Endometrial microvascular endothelial cells (primary cell): ENCODE measurements around the gene PRPF39. TPM values are rescaled to one million over a fixed set of nuclear protein-coding genes. Genes with fewer than 3 reads are reported as not detected.

Experiments used
- in situ Hi-C: cut with HindIII; loops from 2 replicates; pipeline ENCODE4 v1.10.0; 2017; ENCODE audit warnings: low sequenced_read_pairs, low pct_unique_long_range_greater_than_20kb; ENCODE audit errors: inconsistent ontology term
- total RNA-seq: library from RNA; depleted of rRNA; stranded (reverse); fragments of >200 nt; gene quantifications from one replicate; pipeline ENCODE4 v1.2.3, GENCODE V29; 2015; ENCODE audit errors: inconsistent ontology term

Gene PRPF39
- total RNA-seq = 17.4 TPM

- in situ Hi-C loops = no loop called here
These were observed at the start of gene PRPF39 for GRCh38 chr14:45083976-45084722. TSS of gene PRPF39 (plus strand) at chr14:45084116. CDS start at chr14:45095240, 11,124 bp downstream.

- in situ Hi-C loops = no loop called here
These were observed 49.2 kb upstream of the PRPF39 start for GRCh38 chr14:45034730-45035129.

GRCh38 chr14:45038256-45038655 lies 45.7 kb upstream of the PRPF39 start:
- in situ Hi-C loops = no loop called here

GRCh38 chr14:45038865-45039264 lies 45.1 kb upstream of the PRPF39 start:
- in situ Hi-C loops = no loop called here

GRCh38 chr14:45039390-45039789 lies 44.5 kb upstream of the PRPF39 start:
- in situ Hi-C loops = no loop called here

- in situ Hi-C loops = no loop called here
These were observed 42.3 kb upstream of the PRPF39 start for GRCh38 chr14:45041641-45042040.

- in situ Hi-C loops = no loop called here
These were observed 39.3 kb upstream of the PRPF39 start for GRCh38 chr14:45044638-45045037.

- in situ Hi-C loops = no loop called here
These were observed 35.5 kb upstream of the PRPF39 start for GRCh38 chr14:45048385-45048784.

- in situ Hi-C loops = no loop called here
These were observed 32.7 kb upstream of the PRPF39 start for GRCh38 chr14:45051180-45051579.

- in situ Hi-C loops = no loop called here
These were observed 32.0 kb upstream of the PRPF39 start for GRCh38 chr14:45051896-45052295.

GRCh38 chr14:45057349-45057748 lies 26.6 kb upstream of the PRPF39 start:
- in situ Hi-C loops = no loop called here

- in situ Hi-C loops = no loop called here
These were observed 26.0 kb upstream of the PRPF39 start for GRCh38 chr14:45057881-45058364.

GRCh38 chr14:45060551-45060950 lies 23.4 kb upstream of the PRPF39 start:
- in situ Hi-C loops = no loop called here

GRCh38 chr14:45065540-45065939 lies 18.4 kb upstream of the PRPF39 start:
- in situ Hi-C loops = no loop called here

GRCh38 chr14:45065956-45066355 lies 18.0 kb upstream of the PRPF39 start:
- in situ Hi-C loops = no loop called here

GRCh38 chr14:45066667-45067066 lies 17.2 kb upstream of the PRPF39 start:
- in situ Hi-C loops = no loop called here

GRCh38 chr14:45068396-45068795 lies 15.5 kb upstream of the PRPF39 start:
- in situ Hi-C loops = no loop called here

GRCh38 chr14:45070215-45070614 lies 13.7 kb upstream of the PRPF39 start:
- in situ Hi-C loops = no loop called here

GRCh38 chr14:45072126-45072525 lies 11.8 kb upstream of the PRPF39 start:
- in situ Hi-C loops = no loop called here

GRCh38 chr14:45073231-45073879 lies 10.6 kb upstream of the PRPF39 start:
- in situ Hi-C loops = no loop called here
